ENCODE data around the gene CDK17. TPM values are rescaled to one million over a fixed set of nuclear protein-coding genes. Genes with fewer than 3 reads are reported as not detected.

The CDK17 gene
- total RNA-seq, 1 experiment from 2014 or later = 47.4 TPM

- in situ Hi-C loops (cut with HindIII; ENCODE audit: low pct_unique_long_range_greater_than_20kb, low sequenced_read_pairs) = no loop called here
- DNase-seq (ENCODE audit: low read depth, low spot score) = no peak
Measured at GRCh38 chr12:96242597-96242996, 157.6 kb downstream of the CDK17 start.

GRCh38 chr12:96241846-96242256, 158.4 kb downstream of the CDK17 start:
- DNase-seq (ENCODE audit: low read depth, low spot score) = no peak
- in situ Hi-C loops (cut with HindIII; ENCODE audit: low pct_unique_long_range_greater_than_20kb, low sequenced_read_pairs) = no loop called here

GRCh38 chr12:96241431-96241830, 158.8 kb downstream of the CDK17 start:
- no peak for DNase-seq (ENCODE audit: low read depth, low spot score)
- in situ Hi-C loops (cut with HindIII; ENCODE audit: low pct_unique_long_range_greater_than_20kb, low sequenced_read_pairs) = no loop called here

GRCh38 chr12:96240656-96241055, 159.6 kb downstream of the CDK17 start:
- in situ Hi-C loops (cut with HindIII; ENCODE audit: low pct_unique_long_range_greater_than_20kb, low sequenced_read_pairs) = no loop called here
- no peak for DNase-seq (ENCODE audit: low read depth, low spot score)

DNA sequence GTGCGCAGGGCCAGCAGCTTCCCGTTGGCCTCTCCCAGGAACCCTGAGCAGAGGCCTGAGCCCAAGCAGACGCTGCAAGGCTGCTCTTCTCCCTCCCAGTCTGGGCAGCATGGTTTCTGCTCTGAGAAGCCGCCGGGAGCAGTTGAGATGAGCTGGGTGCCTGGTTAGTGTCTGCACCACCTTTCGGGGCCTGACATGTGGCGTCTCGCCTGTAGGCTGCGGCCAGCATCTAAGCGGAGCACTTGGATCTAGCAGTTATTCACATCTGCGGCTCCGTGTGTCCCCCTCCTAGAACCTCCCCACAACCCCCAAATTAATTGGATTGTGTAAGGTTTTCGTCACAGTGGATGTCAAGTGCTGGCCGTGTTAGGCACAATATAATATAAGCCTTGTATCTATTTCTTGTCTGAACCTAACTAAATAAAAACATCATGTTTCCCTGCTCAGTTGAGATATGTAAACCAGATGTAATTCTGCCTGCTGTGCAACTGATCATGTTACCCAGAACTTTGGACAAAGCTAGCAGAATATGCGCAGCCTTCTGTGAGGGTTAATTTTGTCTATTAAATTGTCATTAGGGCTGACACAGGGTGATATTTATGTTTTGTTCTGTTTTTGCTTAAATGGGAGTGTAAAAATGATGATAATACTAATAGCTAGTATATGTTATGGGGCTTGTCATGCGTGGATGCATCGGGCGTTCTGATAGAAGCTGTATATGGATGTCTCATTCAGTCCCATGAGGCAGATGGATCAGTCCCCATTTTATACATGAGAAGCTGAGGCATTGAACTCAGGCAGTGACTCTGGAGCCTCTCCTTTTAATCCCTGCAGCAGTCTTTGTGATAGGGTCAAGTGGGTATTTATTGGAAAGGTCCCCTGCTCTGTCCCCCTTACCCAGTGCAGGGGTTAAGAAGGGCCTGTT, 160.3 kb downstream of the CDK17 start:
- no peak for DNase-seq (ENCODE audit: low read depth, low spot score)
- in situ Hi-C loops (cut with HindIII; ENCODE audit: low pct_unique_long_range_greater_than_20kb, low sequenced_read_pairs) = no loop called here

GRCh38 chr12:96238336-96239047, 161.7 kb downstream of the CDK17 start:
- DNase-seq (ENCODE audit: low read depth, low spot score) = no peak
- in situ Hi-C loops (cut with HindIII; ENCODE audit: low pct_unique_long_range_greater_than_20kb, low sequenced_read_pairs) = no loop called here

DNA sequence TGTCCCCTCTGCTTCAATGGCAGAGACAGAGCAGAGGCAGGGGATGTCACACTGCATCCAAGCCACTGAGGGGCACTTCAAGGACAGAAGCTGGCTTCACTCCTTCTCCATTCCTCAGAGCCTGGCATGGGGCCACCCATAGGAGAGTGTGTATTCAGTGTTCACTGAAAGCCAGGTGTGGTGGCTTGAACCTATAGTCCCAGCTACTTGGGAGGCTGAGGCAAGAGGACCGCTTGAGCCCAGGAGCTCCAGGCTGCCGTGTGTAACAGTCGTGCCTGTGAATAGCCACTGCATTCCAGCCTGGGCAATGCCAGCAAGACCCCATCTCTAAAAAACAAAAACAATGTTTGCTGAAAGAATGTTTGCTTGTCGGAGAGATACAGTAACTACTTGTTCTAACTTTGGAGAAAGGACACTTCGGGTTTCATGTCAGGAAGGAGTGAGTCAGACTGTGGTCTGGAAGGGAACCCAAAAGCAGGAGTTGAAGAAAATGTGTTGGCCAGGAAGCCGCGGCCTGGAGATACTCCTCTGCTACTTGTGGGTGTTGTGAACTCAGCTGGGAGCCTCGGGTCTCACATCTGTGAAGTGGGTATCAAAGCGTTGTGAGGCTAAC, 162.7 kb downstream of the CDK17 start:
- DNase-seq (ENCODE audit: low read depth, low spot score) = peak; percentile 91
- in situ Hi-C loops (cut with HindIII; ENCODE audit: low pct_unique_long_range_greater_than_20kb, low sequenced_read_pairs) = no loop called here

- in situ Hi-C loops (cut with HindIII; ENCODE audit: low pct_unique_long_range_greater_than_20kb, low sequenced_read_pairs) = no loop called here
- DNase-seq (ENCODE audit: low read depth, low spot score) = no peak
Measured at GRCh38 chr12:96237035-96237434, 163.2 kb downstream of the CDK17 start.

GRCh38 chr12:96236221-96236822, 163.9 kb downstream of the CDK17 start:
- in situ Hi-C loops (cut with HindIII; ENCODE audit: low pct_unique_long_range_greater_than_20kb, low sequenced_read_pairs) = no loop called here

DNA sequence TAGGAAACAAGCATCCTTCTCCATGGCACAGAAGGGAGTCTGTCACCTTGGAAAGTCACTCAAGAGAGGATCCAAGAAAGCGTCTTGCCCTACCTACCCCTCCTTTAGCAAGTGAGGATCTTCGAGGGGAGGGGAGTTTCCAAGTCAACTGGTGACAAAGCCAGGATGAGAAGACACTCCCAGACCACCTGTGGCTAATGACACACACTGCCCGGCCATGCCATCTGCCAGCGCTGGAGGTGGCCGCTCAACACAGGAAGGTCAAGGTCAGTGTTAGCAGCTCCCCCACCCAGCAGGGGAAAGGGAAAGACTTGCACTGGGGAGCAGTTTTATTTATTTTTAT, 164.8 kb downstream of the CDK17 start:
- DNase-seq (ENCODE audit: low read depth, low spot score) = no peak
- in situ Hi-C loops (cut with HindIII; ENCODE audit: low pct_unique_long_range_greater_than_20kb, low sequenced_read_pairs) = no loop called here

More at GRCh38 chr12:96236221-96236822, 163.9 kb downstream of the CDK17 start:
- DNase-seq (ENCODE audit: low read depth, low spot score) = no peak

GRCh38 chr12:96234591-96235483, 165.4 kb downstream of the CDK17 start:
- no peak for DNase-seq (ENCODE audit: low read depth, low spot score)
- in situ Hi-C loops (cut with HindIII; ENCODE audit: low pct_unique_long_range_greater_than_20kb, low sequenced_read_pairs) = no loop called here

DNA sequence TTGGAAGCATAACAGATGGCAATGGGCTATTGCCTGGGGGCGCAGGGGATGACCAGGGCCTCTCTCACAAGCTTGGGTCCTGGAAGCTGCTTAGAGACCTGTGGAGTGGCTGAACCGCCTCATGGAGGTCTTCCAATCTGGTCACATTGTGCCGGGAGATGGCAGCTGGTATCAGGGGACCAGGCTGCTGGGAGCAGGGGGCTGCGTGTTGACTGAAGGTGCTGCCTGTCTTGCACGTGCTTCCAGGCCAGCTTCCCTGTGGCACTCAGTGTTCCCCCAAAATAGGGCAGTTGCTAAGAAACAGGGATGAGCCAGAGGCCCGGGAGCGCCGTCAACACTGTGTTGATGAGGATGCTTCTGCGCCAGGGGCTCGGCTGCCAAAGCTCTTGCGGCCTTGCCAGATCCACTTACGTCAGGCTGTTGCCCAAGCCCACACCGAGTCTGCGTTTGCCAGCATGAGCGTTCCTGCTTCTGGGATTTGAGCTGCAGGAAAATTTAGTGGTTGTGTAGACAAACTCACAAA, 166.2 kb downstream of the CDK17 start:
- in situ Hi-C loops (cut with HindIII; ENCODE audit: low pct_unique_long_range_greater_than_20kb, low sequenced_read_pairs) = no loop called here
- DNase-seq (ENCODE audit: low read depth, low spot score) = no peak

DNA sequence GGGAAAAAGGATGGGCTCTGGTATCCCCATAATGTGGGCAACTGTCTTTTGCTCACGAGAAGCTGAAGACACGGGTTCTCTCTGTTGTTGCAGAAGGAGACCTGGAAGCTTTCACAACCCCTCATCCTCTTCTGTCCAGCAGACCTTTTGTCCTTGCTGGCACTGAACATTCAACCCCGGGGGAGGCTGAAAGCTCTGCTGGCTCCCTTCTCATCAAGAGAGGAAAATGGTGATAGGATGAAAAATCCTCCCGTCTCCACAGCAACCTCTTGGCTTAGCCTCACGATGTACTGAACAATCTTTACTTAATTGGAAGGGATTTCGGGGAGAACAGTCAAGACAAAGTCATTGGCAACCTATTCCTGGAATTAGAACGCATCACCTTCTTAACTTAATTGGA, 167.1 kb downstream of the CDK17 start:
- in situ Hi-C loops (cut with HindIII; ENCODE audit: low pct_unique_long_range_greater_than_20kb, low sequenced_read_pairs) = no loop called here
- no peak for DNase-seq (ENCODE audit: low read depth, low spot score)

DNA sequence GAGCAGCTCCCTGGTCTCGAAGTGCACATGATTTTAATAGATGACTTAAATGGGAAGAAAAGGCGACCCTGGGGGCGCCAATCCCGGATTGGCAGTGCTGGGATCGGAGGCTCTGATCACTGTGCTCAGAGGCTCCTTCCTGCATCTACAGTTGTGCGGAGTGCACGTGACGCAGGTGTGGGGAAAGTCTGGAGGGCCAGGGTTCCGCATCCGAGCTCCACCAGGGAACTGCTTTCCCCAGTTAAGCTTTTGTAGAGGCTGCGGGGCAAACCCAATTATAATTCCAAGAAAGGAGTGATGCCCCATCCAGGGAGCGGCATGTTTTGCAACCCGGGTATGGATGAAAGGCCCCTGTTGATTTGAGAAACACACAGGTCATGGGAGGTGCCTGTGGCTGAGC, 169.6 kb downstream of the CDK17 start:
- DNase-seq (ENCODE audit: low read depth, low spot score) = no peak
- in situ Hi-C loops (cut with HindIII; ENCODE audit: low pct_unique_long_range_greater_than_20kb, low sequenced_read_pairs) = no loop called here

GRCh38 chr12:96228566-96229248, 171.5 kb downstream of the CDK17 start:
- in situ Hi-C loops (cut with HindIII; ENCODE audit: low pct_unique_long_range_greater_than_20kb, low sequenced_read_pairs) = no loop called here
- no peak for DNase-seq (ENCODE audit: low read depth, low spot score)
